PC-3 (cell line): Measurements from ENCODE around the gene BCAR1.

Experiments used
- CTCF ChIP-seq: fragments of 300-600 bp; sonication (generic); conservative IDR thresholded peaks from 2 replicates; pipeline ENCODE4 v1.5.1; 2017; ENCODE audit warnings: antibody characterized with exemption, low read depth, mild to moderate bottlenecking, low read length
- EZH2phosphoT487 ChIP-seq: fragments of 300-600 bp; sonication (generic); IDR thresholded peaks from 2 replicates; pipeline ENCODE4 v1.6.1; 2018; ENCODE audit warnings: mild to moderate bottlenecking, antibody characterized with exemption, low read length, borderline replicate concordance

- TF ChIP-seq CTCF, result no peak
- no peak for TF ChIP-seq EZH2phosphoT487
Observed at GRCh38 chr16:75273054-75273925, 21.9 kb upstream of the BCAR1 start.
